ENCODE measurements around the gene ST6GAL1.
"Not testable (repeated sequence)": the region's sequence is repeated elsewhere in the genome, so short reads cannot be mapped to it uniquely, and the experiment has no call there.

ST6GAL1 gene

DNA sequence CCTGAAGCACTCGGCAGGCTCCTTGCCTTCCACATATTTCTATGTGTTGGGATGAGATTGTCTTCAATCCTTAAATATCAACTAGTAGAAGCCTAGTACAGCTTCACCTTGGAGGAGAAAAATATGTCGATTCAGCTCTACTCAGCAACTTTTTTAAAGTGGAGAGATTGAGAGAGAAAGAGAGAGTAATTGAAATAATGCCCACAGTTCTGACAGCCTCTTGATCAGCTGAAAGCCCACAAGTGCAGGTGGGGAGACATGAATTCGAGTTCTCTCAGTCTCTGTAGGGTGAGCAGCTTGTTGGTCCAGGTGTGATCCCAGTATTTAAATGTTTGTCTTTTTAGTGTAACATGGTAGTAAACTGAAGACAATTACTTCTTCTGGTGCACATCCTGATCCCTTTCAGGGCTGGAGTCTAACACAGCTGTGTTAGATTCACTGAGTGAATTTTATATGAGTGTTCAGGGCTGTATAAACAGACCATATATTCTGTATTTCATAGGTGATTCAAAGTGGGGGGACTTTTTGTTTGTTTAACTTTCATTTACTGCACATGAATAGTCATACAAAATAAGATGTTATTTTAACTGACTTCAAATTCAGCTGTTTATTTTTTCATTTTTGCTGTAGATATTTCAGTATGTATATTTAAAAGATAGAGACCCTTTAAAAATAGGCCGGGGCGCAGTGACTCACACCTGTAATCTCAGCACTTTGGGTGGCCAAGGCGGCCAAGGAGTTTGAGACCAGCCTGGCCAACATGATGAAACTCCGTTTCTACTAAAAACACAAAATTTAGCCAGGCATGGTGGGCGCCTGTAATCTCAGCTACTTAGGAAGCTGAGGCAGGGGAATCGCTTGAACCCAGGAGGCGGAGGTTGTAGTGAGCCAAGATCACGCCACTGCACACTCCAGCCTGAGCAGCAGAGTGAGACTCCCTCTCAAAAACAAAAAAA lies 64.0 kb downstream of the ST6GAL1 start:
- no peak for DNase-seq (ENCODE audit: low read depth)

DNA sequence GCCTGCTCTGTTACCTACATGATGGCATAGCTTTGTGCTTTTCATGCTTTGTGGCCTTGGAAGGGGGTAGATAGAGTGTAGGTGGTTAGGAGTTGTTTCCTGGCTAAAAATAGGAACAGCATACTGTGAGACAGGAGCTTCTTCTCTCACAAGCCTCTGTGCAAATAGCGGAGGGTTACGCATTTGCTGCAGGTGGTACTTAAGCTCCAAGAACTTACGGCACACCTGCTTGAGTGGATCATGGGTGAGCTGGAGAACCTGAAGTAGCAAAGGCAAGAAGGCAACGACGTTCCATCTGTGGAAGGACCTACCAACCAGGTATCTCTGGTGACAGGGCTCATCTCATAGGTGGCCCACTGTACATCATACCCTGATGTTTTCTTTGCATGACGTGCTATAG lies 66.0 kb downstream of the ST6GAL1 start:
- no peak for DNase-seq (ENCODE audit: low read depth)

- no peak for DNase-seq (ENCODE audit: low read depth)
These were observed 66.7 kb downstream of the ST6GAL1 start for GRCh38 chr3:186997061-186997460.

DNA sequence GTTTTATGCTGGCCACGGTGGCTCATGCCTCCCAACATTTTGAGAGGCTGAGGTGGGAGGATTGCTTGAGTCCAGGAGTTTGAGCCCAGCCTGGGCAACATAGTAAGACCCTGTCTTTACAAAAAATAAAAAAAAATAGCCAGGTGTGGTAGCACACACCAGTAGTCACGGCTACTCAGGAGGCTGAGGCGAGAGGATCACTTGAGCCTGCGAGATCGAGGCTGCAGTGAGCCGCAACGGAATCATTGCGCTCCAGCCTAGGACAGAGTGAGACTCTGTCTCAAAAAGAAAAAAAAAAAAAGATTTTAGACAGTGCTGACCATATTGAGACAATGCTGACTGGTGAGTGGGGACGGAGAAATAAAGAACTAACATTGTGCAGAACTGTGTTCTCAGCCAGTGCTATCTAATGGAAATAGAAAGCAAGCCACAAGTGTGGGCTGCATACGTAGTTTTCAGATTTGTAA lies 67.2 kb downstream of the ST6GAL1 start:
- DNase-seq (ENCODE audit: low read depth) = no peak

DNA sequence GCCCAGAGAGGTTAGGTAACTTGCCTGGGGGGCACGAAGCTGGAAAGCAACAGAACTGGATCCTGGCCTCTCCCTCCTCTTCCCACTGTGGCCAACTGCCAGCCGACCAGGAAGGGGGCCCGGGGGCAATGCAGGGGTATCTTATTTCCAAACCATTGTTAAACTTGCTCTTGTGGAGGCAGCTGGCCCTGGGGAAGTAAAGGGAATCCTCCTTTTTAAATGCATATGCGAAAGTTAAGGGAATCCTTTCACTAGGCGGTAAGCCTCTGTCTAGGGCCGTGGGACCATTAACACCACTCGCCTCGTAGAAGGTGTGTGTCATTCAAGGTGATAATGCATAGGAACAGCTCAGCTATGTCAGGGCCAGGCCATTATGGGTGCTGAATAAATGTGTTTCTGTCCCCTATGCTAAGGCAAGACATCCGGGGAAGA lies 68.6 kb downstream of the ST6GAL1 start:
- no peak for DNase-seq (ENCODE audit: low read depth)

- no peak for DNase-seq (ENCODE audit: low read depth)
These were observed 70.4 kb downstream of the ST6GAL1 start for GRCh38 chr3:187000711-187001151.

DNA sequence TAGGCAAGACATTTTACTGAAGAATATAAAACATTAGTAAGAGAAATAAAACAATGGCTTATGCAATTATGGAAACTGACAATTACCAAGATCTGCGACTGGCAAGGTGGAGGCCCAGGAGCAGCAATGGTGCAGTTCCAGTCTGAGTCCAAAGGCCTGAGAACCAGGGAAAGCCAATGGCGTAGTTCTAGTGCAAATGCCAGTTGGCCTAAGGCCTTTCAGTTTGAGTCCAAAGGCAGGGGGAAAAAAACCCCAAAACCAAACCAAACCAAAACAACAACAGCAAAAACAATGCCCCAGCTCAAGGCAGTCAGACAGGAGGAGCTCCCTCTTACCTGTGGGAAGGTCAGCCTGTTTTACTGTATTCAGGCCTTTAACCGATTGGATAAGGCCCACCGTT lies 72.6 kb downstream of the ST6GAL1 start:
- no peak for DNase-seq (ENCODE audit: low read depth)

- DNase-seq (ENCODE audit: low read depth) = no peak
These were observed 75.6 kb downstream of the ST6GAL1 start for GRCh38 chr3:187005827-187006481.

- DNase-seq (ENCODE audit: low read depth) = no peak
These were observed 76.7 kb downstream of the ST6GAL1 start for GRCh38 chr3:187006864-187007630.

- DNase-seq (ENCODE audit: low read depth) = not testable (repeated sequence)
These were observed 80.1 kb downstream of the ST6GAL1 start for GRCh38 chr3:187010382-187010781.

GRCh38 chr3:187011915-187012314 lies 81.6 kb downstream of the ST6GAL1 start:
- DNase-seq (ENCODE audit: low read depth) = no peak

- no peak for DNase-seq (ENCODE audit: low read depth)
These were observed 82.3 kb downstream of the ST6GAL1 start for GRCh38 chr3:187012609-187013051.

GRCh38 chr3:187013159-187013716 lies 82.9 kb downstream of the ST6GAL1 start:
- no peak for DNase-seq (ENCODE audit: low read depth)

- DNase-seq (ENCODE audit: low read depth) = no peak
These were observed 84.1 kb downstream of the ST6GAL1 start for GRCh38 chr3:187014417-187014864.

DNA sequence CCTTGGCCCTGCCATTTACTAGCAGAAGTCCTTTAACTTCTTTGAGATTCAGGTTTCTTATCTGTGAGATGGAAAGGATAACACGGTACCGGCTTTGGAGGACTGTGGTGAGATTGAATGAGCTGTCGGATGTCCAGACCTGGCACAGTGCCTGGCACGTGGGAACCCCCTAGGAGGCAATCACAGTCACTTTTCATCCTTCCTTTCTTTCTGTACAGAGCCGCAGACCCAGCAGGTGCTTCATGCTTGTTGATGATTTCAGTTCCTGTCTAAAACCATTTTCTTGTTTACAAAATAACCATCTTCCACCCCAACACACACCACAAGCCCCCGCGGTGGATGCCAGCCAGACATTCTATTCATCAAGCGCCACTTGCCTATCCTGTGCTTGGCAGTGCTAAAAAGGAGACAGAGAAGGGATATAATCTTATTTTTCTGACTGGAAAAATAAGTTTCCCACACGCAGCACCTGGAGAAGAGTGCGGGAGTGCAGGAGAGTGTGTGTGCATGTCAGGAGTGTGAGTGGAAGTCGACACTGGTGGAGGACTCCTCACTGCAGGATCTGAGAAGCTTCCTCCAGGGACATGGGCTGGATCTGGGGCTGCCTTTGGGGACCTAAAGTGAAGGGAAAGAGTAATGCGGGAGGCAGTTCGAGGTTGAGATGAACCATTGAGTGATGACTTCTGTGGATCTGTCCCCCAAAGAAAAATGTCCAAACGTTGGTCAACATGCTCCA lies 85.7 kb downstream of the ST6GAL1 start:
- no peak for DNase-seq (ENCODE audit: low read depth)

DNA sequence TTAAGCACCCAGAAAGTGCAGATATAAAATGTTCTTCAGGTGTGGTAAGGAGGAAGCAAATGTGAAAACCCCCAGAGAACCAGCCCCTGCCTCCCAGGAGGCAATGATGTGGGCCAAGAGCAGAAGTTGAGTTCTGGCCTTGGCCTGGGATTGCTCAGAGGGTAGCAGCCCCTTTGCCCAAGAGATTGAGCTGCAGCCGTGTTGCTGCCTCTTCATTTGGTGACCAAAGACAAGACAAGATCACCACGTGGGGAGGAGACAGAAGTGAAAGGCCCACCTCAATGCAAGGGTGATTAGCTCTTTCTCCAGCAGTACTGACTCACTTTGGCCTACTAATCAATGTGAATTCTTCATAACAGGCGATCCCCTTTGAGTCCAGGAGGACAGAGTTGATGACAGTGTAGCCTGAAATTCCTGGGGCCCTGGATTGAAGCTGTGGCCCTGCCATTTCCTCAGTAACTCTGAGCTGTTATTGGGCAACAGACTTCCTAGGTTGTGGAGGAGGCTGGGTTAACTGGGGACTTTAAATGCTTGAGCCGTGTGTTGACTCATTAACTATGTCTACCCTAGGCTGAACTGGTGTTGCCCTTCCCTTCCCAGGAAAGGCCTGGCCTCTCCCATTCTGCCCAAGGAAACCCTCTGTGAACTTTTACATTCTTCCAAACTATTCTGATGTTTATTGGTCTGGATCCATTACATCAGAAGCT lies 86.5 kb downstream of the ST6GAL1 start:
- DNase-seq (ENCODE audit: low read depth) = no peak

DNA sequence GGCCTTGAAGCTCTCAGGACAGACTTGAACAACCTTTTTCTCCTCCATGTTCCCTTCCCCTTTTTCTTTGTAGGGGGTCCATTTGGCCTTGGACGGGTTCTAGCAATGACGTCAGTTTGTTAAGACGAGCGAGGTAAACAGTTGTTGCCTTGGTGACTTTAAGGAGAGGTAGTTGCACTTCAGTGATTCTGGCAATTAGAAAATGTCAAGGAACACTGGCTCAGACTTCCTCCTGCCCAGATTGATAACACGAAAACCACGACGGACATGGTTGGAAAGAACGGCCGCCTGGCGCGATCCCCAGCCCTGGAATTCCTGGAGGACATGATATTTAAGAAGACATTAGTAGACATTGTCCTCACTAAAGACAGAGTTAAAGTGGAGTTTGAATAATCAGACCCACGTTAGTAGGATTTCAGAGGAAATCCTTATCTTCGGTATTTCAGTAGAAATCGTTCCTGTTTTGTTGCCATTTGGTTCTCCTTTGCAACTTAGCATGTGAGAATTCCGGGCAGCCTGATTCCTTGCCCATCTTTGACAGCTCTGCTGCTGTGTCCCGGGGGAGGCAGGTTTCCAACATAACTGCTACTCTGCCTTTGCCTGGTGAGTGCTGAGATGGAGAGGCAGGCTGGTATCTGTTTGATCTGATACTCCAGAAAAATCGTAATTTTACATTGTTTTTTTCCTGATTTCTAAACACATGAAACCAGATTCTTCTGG lies 87.3 kb downstream of the ST6GAL1 start:
- DNase-seq (ENCODE audit: low read depth) = no peak

GRCh38 chr3:187019542-187020072 lies 89.3 kb downstream of the ST6GAL1 start:
- no peak for DNase-seq (ENCODE audit: low read depth)

- no peak for DNase-seq (ENCODE audit: low read depth)
These were observed 90.0 kb downstream of the ST6GAL1 start for GRCh38 chr3:187020376-187020775.

Data from stimulated activated CD8-positive, alpha-beta memory T cell treated with anti-CD3 and anti-CD28 coated beads, Interleukin-7, amount 100 ng/mL, for 24 hours (primary cell).